Skeletal muscle satellite cell (primary cell): ENCODE data around the gene HS3ST3A1.
A peak's percentile ranks its signal among the peaks of the same experiment; 100 is the strongest.
"Not testable (repeated sequence)": the region's sequence is repeated elsewhere in the genome, so short reads cannot be mapped to it uniquely, and the experiment has no call there.

Experiments used
- H3K27me3 ChIP-seq: 2 replicates; pipeline ENCODE4 v1.7.0; 2013; ENCODE audit warnings: low read length; ENCODE audit not compliant: control insufficient read depth, insufficient read depth
- H3K36me3 ChIP-seq: 2 replicates; pipeline ENCODE4 v1.7.0; 2013; ENCODE audit warnings: mild to moderate bottlenecking, control low read depth, low read length; ENCODE audit not compliant: insufficient read depth
- H3K4me1 ChIP-seq: 2 replicates; pipeline ENCODE4 v1.7.0; 2013; ENCODE audit warnings: low read length; ENCODE audit not compliant: control insufficient read depth, insufficient read depth
- H3K4me2 ChIP-seq: 2 replicates; pipeline ENCODE4 v1.7.0; 2013; ENCODE audit warnings: mild to moderate bottlenecking, low read length
- H3K4me3 ChIP-seq: 2 replicates; pipeline ENCODE4 v1.7.0; 2013; ENCODE audit warnings: low read length
- H3K9ac ChIP-seq: 2 replicates; pipeline ENCODE4 v1.7.0; 2013; ENCODE audit warnings: mild to moderate bottlenecking, low read depth, low read length, moderate library complexity
- H3K9me3 ChIP-seq: replicated peaks from 2 replicates; pipeline ENCODE4 v1.7.0; 2013; ENCODE audit warnings: mild to moderate bottlenecking, control low read depth, low read length

Gene HS3ST3A1

DNA sequence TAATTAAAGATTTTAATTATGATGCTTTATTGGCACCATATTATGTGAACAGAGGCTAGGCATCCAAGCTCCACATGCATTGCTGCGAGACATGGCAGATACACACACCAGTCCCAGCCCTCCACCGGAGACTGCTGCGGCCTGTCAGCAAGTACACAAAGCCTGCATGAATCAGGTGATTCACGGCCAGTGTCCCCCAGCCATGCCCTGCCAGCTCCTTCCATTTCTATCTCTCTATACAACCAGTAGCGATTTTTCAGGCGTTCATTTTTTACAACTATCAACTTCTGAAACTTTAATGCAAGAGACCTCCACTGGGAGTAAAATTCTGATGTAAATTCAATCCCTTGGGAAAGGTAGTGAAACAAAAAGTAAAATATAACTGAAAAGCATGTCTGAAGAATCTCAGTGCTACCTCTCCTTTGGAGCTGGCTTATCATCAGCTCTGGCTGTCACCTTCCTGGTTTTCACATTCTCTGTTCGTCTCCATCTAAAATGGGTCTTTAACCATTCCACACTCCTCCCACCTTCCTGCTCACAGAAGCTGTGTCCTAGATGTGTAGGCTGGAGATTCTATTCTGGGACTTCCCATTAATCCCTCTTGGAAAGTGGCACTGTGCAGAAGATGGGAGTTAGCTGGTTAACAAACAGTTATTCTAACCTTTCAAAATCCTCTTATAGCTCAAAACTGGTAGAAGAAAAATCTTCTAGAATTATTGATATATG is 32.2 kb downstream of the HS3ST3A1 start:
- Histone ChIP-seq H3K4me2 (no peak overlapping the region), H3K36me3 (no peaks in the 10 kb centered on the region), H3K4me3 (no peak overlapping the region), H3K27me3 (no peaks in the 10 kb centered on the region), H3K9me3 (no peaks in the 10 kb centered on the region), H3K9ac (no peak overlapping the region), H3K4me1 (peaks cover 23% of the 10 kb centered on the region)

DNA sequence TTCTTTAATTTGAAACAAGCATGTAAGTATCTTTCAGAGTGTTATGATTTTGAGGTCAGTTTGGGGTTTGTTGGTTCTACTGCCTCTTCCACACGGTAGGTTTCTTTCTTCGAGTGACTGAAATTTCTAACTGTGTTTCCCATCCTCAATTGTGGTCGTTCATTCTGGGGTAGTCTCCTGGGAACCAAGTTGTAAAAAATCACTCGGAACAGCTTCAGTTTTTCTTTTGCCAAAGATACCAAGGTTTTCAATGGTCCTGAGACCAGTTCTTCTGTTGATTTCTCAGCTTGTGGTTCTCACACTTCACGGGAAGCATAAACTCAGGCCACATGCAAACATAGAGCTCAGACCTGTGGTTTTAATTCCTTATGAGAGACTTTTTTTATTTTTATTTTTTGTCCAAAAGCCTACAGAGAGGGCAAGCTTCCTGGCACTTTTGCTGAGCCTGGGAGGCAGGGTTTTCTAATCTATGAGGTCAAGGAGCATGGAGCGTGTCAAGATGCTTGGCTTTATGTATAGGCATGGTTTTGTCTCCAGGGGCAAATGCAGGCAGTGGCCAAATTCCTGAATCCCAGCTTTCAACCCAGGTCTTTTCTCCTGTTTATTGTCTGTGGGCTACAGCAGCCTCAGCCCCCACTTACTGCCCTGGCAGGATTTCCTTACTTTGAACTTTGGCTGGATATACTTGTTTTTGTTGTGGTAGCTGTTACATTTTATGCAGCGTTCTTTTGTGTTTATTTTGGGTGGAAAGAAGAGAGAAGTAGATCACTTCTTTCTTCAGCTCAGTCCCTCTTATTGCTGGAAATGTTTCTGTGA is 32.9 kb downstream of the HS3ST3A1 start:
- no peak overlapping the region for H3K4me2 ChIP-seq
- peaks cover 23% of the 10 kb centered on the region for H3K4me1 ChIP-seq
- H3K9ac ChIP-seq, result no peak overlapping the region
- no peaks in the 10 kb centered on the region for H3K27me3 ChIP-seq
- H3K36me3 ChIP-seq, result no peaks in the 10 kb centered on the region
- H3K9me3 ChIP-seq, result no peaks in the 10 kb centered on the region
- no peak overlapping the region for H3K4me3 ChIP-seq

DNA sequence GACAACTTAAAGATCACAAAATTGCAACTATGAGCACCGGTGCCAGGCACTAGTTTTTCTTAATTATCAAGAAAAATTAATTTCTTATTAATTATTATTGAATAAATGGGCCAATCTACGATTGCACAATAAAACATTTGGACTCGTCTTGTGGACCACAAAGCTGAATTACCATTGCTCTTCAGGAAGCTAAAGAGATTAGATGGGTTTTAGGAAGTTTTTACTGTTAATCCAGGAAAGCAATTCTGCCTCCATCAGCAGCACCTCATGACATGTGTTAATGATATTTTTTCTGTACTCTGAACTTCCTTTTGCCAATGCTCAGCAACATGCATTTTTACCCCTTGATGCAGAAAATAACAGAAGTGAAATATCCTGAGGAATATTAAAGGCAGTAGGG is 37.9 kb downstream of the HS3ST3A1 start:
- H3K4me1 ChIP-seq, result peaks cover 31% of the 10 kb centered on the region
- no peak overlapping the region for H3K9ac ChIP-seq
- no peaks in the 10 kb centered on the region for H3K36me3 ChIP-seq
- no peaks in the 10 kb centered on the region for H3K27me3 ChIP-seq
- H3K4me3 ChIP-seq, result no peak overlapping the region
- no peak overlapping the region for H3K4me2 ChIP-seq
- no peaks in the 10 kb centered on the region for H3K9me3 ChIP-seq

DNA sequence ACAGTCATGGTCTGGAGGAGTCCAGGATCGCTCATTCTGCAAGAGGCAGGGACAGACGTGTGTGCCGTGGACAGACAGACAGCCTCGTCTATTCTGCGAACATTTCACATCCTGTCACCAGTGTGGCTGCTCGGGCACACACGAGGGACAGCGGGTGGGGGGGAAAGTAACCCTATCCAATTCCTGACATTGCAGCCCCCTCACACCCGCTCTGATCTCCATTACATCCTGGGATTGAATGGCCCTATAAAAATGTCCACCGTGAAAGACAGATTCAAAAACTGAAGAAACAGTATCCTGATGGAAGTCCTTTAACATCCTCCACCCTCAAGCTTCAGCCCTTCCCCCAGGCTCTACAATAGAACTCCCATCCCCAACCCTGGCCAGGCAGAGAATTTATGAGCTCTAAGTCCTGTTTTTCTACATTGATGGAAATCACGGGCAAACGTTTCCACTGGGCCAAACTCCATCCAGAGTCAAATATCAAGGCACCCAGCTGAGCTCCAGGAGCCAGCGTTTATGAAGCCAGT is 39.4 kb downstream of the HS3ST3A1 start:
- peak overlapping the region; percentile 42 for H3K4me3 ChIP-seq
- H3K36me3 ChIP-seq, result no peaks in the 10 kb centered on the region
- H3K9me3 ChIP-seq, result no peaks in the 10 kb centered on the region
- H3K4me1 ChIP-seq, result peaks cover 35% of the 10 kb centered on the region
- peak overlapping the region; percentile 75 for H3K4me2 ChIP-seq
- H3K27me3 ChIP-seq, result no peaks in the 10 kb centered on the region
- peak overlapping the region; percentile 68 for H3K9ac ChIP-seq

DNA sequence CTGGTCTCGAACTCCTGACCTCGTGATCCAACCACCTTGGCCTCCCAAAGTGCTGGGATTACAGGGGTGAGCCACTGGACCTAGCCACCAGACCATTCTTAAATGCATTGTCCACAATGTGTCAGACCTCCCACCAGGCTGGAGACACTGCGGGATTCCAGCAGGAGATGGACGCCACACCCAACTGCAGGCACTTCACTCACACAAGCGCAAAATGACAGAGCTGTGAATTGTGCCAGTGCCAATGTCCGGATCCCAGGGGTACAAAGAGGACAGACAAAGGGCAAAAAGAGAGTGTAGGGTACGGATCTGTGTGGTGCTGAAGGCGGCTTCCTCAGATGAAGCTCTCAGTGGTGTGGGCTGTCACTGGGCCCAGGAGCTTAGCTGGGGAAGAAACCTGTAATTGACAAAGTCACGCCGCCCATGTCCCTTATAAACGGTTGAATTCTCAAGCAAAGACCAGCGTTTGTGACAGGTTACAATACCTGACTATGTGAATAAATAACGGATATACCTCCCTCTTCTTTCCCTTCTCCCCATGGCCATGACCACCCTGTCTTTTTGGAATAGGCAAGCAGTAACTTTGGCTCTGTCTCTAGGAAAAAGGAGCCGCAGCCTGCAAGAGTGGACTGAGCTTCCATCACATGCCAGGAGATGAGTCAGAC is 40.0 kb downstream of the HS3ST3A1 start:
- Histone ChIP-seq H3K4me3 (peak overlapping the region; percentile 29), H3K36me3 (no peaks in the 10 kb centered on the region), H3K4me1 (peaks cover 41% of the 10 kb centered on the region), H3K9ac (peak overlapping the region; percentile 69), H3K9me3 (no peaks in the 10 kb centered on the region), H3K4me2 (peak overlapping the region; percentile 75), H3K27me3 (no peaks in the 10 kb centered on the region)

DNA sequence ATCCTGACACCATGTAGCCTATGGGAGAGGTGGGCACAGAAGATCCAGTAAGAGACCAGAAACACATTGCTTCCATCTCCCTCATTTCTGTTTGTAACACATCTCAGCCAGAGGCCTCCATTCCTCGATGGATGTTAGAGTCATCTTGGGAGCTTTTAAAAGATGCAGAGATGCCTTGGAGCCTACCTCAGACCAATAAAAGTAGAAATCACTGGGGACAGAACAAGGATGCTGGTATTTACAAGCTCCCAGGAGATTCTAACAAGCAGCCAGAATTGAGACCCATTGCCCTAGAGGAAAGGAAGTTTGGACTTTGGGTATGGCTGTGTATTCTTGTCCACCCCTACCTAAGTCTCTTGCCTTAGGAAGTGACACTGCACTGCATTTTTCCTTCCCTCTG is 40.8 kb downstream of the HS3ST3A1 start:
- no peak overlapping the region for H3K4me3 ChIP-seq
- peaks cover 43% of the 10 kb centered on the region for H3K4me1 ChIP-seq
- no peaks in the 10 kb centered on the region for H3K9me3 ChIP-seq
- H3K9ac ChIP-seq, result no peak overlapping the region
- no peak overlapping the region for H3K4me2 ChIP-seq
- H3K36me3 ChIP-seq, result no peaks in the 10 kb centered on the region
- H3K27me3 ChIP-seq, result no peaks in the 10 kb centered on the region

DNA sequence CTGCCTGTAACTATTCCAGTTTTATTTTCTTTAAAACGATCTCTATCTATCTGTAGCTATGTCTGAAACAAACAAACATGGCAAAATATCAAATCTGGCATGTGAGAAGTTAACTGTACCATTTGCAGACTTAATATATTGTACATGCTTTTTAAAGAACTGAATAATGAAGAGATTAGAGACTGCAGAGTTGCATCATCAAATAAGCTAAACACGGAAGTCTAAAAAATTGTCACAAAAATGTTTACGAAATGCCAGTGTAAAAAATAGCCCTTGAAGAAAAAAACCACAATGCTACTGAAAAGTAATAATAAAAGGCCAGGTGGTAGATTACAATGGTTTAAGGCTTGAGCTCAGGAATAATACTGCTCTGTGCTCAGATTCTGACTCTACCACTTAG is 43.1 kb downstream of the HS3ST3A1 start:
- Histone ChIP-seq H3K9me3 (no peaks in the 10 kb centered on the region), H3K36me3 (peaks cover 3% of the 10 kb centered on the region), H3K9ac (no peak overlapping the region), H3K4me1 (peaks cover 42% of the 10 kb centered on the region), H3K4me2 (no peak overlapping the region), H3K27me3 (no peaks in the 10 kb centered on the region), H3K4me3 (no peak overlapping the region)

DNA sequence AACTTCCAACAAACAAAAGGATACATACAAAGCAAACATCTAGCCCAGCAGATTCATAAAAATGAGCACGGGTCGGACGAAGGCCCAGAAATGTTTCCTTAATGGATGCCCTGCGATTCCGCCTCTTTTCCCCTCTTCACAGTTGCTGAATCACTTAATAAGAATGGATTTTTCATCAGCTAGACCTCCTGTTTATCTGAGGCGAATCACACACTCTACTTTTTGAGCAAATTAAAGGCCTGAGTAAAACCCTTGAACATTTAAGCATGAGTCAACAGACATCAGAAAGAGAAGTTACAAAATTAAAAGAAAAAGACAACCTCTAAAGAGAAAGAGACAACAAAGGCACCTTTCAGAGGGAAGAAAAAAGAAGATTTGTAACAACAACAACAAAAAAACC is 44.7 kb downstream of the HS3ST3A1 start:
- Histone ChIP-seq H3K4me2 (peak overlapping the region; percentile 36), H3K9me3 (no peaks in the 10 kb centered on the region), H3K4me3 (no peak overlapping the region), H3K27me3 (no peaks in the 10 kb centered on the region), H3K9ac (peak overlapping the region; percentile 18), H3K36me3 (peaks cover 3% of the 10 kb centered on the region), H3K4me1 (peaks cover 28% of the 10 kb centered on the region)

DNA sequence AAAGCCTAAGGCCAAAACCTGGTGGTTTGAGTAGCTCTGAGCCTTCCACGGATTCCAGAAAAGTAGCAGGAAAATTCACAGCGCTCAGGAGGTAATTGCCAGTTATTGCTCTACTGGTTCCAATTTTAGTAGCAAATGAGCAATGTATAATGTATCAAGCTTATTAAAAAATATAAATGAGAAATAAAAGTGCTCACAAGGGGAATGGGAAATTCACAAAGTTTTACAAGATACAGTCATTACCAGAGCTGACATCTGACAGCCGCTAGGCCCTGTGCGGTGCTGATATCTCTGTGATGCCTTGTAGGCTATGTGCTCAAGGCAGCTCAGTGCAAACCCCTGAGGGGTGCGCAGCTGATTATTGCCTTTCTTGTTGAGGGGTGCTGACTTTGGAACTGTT is 47.5 kb downstream of the HS3ST3A1 start:
- H3K36me3 ChIP-seq, result peaks cover 3% of the 10 kb centered on the region
- H3K27me3 ChIP-seq, result no peaks in the 10 kb centered on the region

DNA sequence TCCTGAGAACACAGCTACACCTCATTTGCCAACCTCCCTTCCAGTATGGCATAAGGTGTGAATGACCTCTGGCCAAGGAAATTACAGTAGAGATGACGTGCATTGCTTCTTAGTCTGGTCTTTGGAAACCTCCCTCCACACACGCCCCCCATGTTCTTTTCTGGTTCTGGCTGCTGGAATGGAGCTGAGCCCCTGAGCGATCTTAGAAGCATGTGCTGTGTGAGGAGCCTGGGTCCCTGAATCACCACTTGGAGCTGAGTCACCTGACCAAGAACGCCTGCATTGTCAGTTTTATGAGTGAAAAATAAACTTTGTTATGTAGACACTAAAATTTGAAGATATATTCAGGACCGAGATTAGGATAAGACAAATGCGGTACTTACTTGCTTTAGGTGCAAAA is 51.4 kb downstream of the HS3ST3A1 start:
- no peaks in the 10 kb centered on the region for H3K27me3 ChIP-seq
- H3K4me1 ChIP-seq, result peaks cover 6% of the 10 kb centered on the region
- H3K4me2 ChIP-seq, result no peak overlapping the region
- H3K36me3 ChIP-seq, result peaks cover 10% of the 10 kb centered on the region
- no peak overlapping the region for H3K4me3 ChIP-seq
- no peak overlapping the region for H3K9ac ChIP-seq
- H3K9me3 ChIP-seq, result no peaks in the 10 kb centered on the region

More for the DNA sequence above, 47.5 kb downstream of the HS3ST3A1 start:
- no peak overlapping the region for H3K4me3 ChIP-seq
- no peak overlapping the region for H3K4me2 ChIP-seq
- peaks cover 19% of the 10 kb centered on the region for H3K4me1 ChIP-seq
- no peak overlapping the region for H3K9ac ChIP-seq
- H3K9me3 ChIP-seq, result no peaks in the 10 kb centered on the region

DNA sequence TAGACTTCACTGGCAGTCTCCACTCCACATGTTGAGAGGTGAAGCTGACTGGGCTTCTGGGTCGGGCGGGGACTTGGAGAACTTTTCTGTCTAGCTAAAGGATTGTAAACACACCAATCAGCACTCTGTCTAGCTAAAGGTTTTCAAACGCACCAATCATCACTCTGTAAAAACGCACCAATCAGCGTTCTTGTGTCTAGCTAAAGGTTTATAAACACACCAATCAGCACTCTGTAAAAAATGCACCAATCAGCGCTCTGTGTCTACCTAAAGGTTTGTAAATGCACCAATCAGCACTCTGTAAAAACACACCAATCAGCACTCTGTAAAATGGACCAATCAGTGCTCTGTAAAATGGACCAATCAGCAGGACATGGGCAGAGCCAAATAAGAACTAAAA is 53.2 kb downstream of the HS3ST3A1 start:
- peaks cover 23% of the 10 kb centered on the region for H3K4me1 ChIP-seq
- H3K4me3 ChIP-seq, H3K9ac ChIP-seq, H3K4me2 ChIP-seq, H3K36me3 ChIP-seq, H3K9me3 ChIP-seq, H3K27me3 ChIP-seq: not testable (repeated sequence)
